Chondrocyte (in vitro differentiated cells): ENCODE data around the gene PIK3CD. TPM values are rescaled to one million over a fixed set of nuclear protein-coding genes. Genes with fewer than 3 reads are reported as not detected.
A peak's percentile ranks its signal among the peaks of the same experiment; 100 is the strongest.

Experiments
- DNase-seq: peaks from one replicate; pipeline ENCODE4 v3.0.0; 2021; ENCODE audit warnings: mixed read lengths, low spot score
- H3K27ac Mint-ChIP-seq: one replicate; pipeline ENCODE4 v1.8.0; 2021; ENCODE audit warnings: mild to moderate bottlenecking, moderate library complexity, mixed read lengths; ENCODE audit not compliant: unreplicated experiment
- H3K27me3 Mint-ChIP-seq: 2 replicates; pipeline ENCODE4 v1.8.0; 2021; ENCODE audit warnings: low read depth, mixed read lengths
- H3K36me3 Mint-ChIP-seq: 2 replicates; pipeline ENCODE4 v1.8.0; 2021; ENCODE audit warnings: low read depth, mixed read lengths
- H3K4me1 Mint-ChIP-seq: 2 replicates; pipeline ENCODE4 v1.8.0; 2021; ENCODE audit warnings: low read depth, mild to moderate bottlenecking, mixed read lengths
- H3K4me3 Mint-ChIP-seq: one replicate; pipeline ENCODE4 v1.8.0; 2021; ENCODE audit warnings: mild to moderate bottlenecking, moderate library complexity, mixed read lengths; ENCODE audit not compliant: unreplicated experiment
- H3K9me3 Mint-ChIP-seq: 2 replicates; pipeline ENCODE4 v1.8.0; 2021; ENCODE audit warnings: low read depth, mixed read lengths
- total RNA-seq: library from RNA; stranded (reverse); gene quantifications from 3 replicates; pipeline ENCODE4 v1.2.1, GENCODE V29; 2021
- TF ChIP-seq, protein P1 (sequence below): fragments of 200-600 bp; sonication (generic); IDR thresholded peaks from 2 replicates; pipeline ENCODE4 v1.5.0; 2021; ENCODE audit warnings: antibody characterized with exemption, mild to moderate bottlenecking, moderate library complexity

PIK3CD gene
- total RNA-seq, 1 donor from 2014 or later = 4.3 TPM

DNA sequence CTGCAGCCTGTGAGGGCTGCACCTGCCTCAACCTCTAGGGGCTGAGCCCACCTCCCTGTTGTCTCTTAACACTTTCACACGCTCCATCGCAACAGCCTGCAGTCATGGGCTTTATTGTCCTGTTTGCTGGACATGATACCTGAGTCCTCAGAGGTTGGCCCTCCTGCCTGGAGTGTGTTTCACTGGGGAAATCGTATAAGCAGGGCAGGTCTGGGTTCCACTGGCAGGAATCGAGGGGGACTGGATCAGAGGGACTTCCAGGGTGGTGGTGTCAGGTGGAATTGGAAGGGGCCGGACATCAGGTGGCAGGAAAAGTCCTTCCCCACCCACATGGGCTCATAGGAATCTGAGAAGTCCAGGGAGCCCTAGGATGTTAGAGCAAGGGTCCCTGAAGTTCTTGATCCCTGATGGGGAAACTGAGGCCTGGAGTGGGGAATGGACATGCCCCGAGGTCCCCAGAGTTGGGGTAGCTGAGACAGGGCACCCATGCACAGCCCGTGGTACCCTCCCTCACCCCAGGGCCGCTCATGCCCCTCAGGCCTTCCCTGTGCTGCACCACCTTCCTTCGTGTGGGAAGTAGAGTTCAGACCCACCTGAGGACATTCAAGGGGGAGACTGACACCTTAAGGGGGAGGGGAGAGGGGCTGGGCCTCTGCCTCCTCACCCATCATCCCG lies 66.6 kb downstream of the PIK3CD start:
- H3K27ac Mint-ChIP-seq = no peak overlapping the region
- peaks cover 7% of the 10 kb centered on the region for H3K4me1 Mint-ChIP-seq

DNA sequence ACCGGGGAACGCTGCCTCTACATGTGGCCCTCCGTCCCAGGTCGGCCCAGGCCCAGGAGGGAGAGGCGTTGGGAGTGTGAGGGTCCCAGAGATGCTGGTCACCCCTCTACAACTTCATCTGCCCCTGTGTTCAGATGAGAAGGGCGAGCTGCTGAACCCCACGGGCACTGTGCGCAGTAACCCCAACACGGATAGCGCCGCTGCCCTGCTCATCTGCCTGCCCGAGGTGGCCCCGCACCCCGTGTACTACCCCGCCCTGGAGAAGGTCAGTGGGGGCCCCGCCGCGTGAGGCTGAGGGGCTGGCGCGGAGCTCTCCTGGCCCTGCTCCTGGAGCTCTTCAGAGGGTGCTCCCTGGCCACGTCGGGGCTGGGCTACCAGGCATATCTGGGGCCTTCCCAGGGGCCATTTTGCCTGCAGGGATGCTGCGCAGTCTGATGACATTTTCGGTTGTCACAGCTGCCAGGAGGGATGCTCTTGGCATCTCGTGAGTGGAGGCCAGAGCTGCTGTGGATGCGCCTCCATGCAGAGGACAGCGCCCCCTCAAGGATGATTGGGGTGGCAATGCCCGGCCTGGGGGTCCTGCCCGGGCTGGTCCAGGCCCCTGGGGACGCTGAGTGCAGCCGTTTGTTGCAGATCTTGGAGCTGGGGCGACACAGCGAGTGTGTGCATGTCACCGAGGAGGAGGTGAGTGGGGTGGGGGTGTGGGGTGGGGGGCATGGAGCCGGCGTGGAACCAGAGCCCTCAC lies 68.6 kb downstream of the PIK3CD start:
- H3K36me3 Mint-ChIP-seq = peaks cover 5% of the 10 kb centered on the region
- no peak overlapping the region for H3K27ac Mint-ChIP-seq
- TF ChIP-seq, protein P1, sequence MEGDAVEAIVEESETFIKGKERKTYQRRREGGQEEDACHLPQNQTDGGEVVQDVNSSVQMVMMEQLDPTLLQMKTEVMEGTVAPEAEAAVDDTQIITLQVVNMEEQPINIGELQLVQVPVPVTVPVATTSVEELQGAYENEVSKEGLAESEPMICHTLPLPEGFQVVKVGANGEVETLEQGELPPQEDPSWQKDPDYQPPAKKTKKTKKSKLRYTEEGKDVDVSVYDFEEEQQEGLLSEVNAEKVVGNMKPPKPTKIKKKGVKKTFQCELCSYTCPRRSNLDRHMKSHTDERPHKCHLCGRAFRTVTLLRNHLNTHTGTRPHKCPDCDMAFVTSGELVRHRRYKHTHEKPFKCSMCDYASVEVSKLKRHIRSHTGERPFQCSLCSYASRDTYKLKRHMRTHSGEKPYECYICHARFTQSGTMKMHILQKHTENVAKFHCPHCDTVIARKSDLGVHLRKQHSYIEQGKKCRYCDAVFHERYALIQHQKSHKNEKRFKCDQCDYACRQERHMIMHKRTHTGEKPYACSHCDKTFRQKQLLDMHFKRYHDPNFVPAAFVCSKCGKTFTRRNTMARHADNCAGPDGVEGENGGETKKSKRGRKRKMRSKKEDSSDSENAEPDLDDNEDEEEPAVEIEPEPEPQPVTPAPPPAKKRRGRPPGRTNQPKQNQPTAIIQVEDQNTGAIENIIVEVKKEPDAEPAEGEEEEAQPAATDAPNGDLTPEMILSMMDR = no peak
- H3K27me3 Mint-ChIP-seq = no peaks in the 10 kb centered on the region
- H3K9me3 Mint-ChIP-seq = peaks cover 4% of the 10 kb centered on the region
- H3K4me1 Mint-ChIP-seq = peaks cover 7% of the 10 kb centered on the region
- DNase-seq = no peak
- H3K4me3 Mint-ChIP-seq = no peak overlapping the region

More for the DNA sequence above, 66.6 kb downstream of the PIK3CD start:
- Mint-ChIP-seq H3K9me3 (no peaks in the 10 kb centered on the region), H3K36me3 (no peaks in the 10 kb centered on the region), H3K27me3 (no peaks in the 10 kb centered on the region), H3K4me3 (no peak overlapping the region)
- no peak for DNase-seq
- TF ChIP-seq, protein P1 = no peak

DNA sequence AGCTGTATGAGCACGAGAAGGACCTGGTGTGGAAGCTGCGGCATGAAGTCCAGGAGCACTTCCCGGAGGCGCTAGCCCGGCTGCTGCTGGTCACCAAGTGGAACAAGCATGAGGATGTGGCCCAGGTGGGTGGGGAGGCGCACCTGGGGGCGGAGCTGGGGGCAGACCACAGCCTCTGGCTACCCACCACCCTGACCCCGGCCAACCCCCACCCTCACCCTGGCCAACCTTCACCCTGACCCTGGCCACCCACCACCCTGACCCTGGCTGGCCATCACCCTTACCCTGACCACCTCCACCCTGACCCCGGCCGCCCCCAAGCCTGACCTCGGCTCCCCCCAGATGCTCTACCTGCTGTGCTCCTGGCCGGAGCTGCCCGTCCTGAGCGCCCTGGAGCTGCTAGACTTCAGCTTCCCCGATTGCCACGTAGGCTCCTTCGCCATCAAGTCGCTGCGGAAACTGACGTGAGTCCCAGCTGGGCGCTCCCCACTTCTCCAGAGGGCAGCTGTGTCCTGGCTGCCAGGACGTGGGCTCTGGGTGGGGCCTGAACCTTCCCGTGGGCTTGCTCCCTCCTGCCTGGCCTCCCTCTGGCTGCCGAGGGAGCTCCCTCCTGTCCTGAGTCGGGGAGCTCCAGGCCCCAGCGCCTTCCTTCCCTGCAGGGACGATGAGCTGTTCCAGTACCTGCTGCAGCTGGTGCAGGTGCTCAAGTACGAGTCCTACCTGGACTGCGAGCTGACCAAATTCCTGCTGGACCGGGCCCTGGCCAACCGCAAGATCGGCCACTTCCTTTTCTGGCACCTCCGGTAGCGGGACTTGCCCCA lies 69.5 kb downstream of the PIK3CD start:
- H3K4me3 Mint-ChIP-seq = no peak overlapping the region
- peaks cover 4% of the 10 kb centered on the region for H3K9me3 Mint-ChIP-seq
- TF ChIP-seq, protein P1 = no peak
- DNase-seq = no peak
- H3K4me1 Mint-ChIP-seq = peaks cover 7% of the 10 kb centered on the region
- H3K27ac Mint-ChIP-seq = no peak overlapping the region
- H3K36me3 Mint-ChIP-seq = peaks cover 5% of the 10 kb centered on the region
- H3K27me3 Mint-ChIP-seq = no peaks in the 10 kb centered on the region

DNA sequence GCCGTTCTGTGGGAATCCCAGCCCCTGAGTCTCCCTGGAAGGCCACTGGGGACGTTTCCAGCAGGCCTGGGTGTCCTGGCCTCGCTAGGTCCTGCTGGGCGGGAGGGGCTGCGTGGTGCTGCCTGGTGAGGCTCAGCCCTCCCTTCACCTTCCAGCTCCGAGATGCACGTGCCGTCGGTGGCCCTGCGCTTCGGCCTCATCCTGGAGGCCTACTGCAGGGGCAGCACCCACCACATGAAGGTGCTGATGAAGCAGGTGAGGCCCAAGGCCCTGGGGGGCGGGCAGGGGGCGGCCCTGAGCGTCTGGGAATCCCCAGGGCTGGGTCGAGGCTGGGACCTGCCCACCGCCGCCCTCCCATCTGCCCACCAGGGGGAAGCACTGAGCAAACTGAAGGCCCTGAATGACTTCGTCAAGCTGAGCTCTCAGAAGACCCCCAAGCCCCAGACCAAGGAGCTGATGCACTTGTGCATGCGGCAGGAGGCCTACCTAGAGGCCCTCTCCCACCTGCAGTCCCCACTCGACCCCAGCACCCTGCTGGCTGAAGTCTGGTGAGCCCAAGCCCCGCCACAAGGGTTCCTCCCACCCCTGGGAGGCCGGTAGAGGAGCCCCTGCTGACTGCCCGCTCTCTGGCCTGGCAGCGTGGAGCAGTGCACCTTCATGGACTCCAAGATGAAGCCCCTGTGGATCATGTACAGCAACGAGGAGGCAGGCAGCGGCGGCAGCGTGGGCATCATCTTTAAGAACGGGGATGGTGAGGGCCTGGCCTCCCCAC lies 70.3 kb downstream of the PIK3CD start:
- H3K36me3 Mint-ChIP-seq = peaks cover 6% of the 10 kb centered on the region
- H3K4me3 Mint-ChIP-seq = no peak overlapping the region
- H3K27me3 Mint-ChIP-seq = no peaks in the 10 kb centered on the region
- TF ChIP-seq, protein P1 = peak; percentile 77
- peaks cover 4% of the 10 kb centered on the region for H3K9me3 Mint-ChIP-seq
- no peak for DNase-seq
- peaks cover 7% of the 10 kb centered on the region for H3K4me1 Mint-ChIP-seq
- no peak overlapping the region for H3K27ac Mint-ChIP-seq
